HepG2 (cell line): ENCODE results near the gene USP5. TPM values are rescaled to one million over a fixed set of nuclear protein-coding genes. Genes with fewer than 3 reads are reported as not detected.
A peak's percentile ranks its signal among the peaks of the same experiment; 100 is the strongest.

Source experiments
- ATAC-seq: fragments of 200-7000 bp; cut with Tn5 transposase; 3 replicates; pipeline ENCODE4 v1.9.1; 2020; ENCODE audit warnings: mild to moderate bottlenecking, moderate library complexity
- BruUV-seq: library from RNA; stranded (reverse); fragments of 400-500 nt; replicated peaks from 2 replicates; lab custom pipeline; 2021; lab: Mats Ljungman, UMichigan
- CTCF ChIA-PET: fragments of 300-600 bp; formaldehyde crosslinking; extraction: SDS; loops from one replicate; lab custom pipeline; 2021; ENCODE audit warnings: low total read pairs, inconsistent platforms, low intra/inter-chr PET ratio; lab: Yijun Ruan, JAX
- POLR2A ChIA-PET: fragments of 350-600 bp; sonication (Branson Sonifier 250); formaldehyde crosslinking; loops from one replicate; lab custom pipeline; 2020; ENCODE audit warnings: antibody characterized with exemption, inconsistent platforms; lab: Yijun Ruan, JAX
- DNase-seq: peaks from one replicate; pipeline ENCODE4 v3.0.0-alpha.2; 2015; ENCODE audit warnings: low spot score
- FAIRE-seq: peaks from 3 replicates; lab custom pipeline; 2011; peaks lifted over from hg19 to GRCh38; lab: Jason Lieb, UNC
- H2AFZ ChIP-seq: one replicate; pipeline ENCODE4 v1.6.1; 2011; ENCODE audit warnings: low read length, inconsistent platforms
- H3K27ac ChIP-seq: fragments of 300-600 bp; 3 replicates; pipeline ENCODE4 v1.8.0; 2011; ENCODE audit warnings: mixed run types, mild to moderate bottlenecking, mixed read lengths, low read length, inconsistent platforms; ENCODE audit not compliant: insufficient read depth; ENCODE audit errors: extremely low read length
- H3K27me3 ChIP-seq, 2 experiments: fragments of 200-600 bp in 1 of 2; 2 replicates in 1 of 2; 3 replicates in 1 of 2; pipeline versions ENCODE4 v1.6.0 to v1.8.0; 2011; ENCODE audit warnings: low read length in 2 of 2, mild to moderate bottlenecking in 2 of 2, moderate library complexity in 2 of 2, inconsistent platforms in 1 of 2; ENCODE audit not compliant: insufficient read depth in 2 of 2, control insufficient read depth in 1 of 2
- H3K36me3 ChIP-seq, 2 experiments: fragments of 200-600 bp in 1 of 2; replicated peaks in 1 of 2; 2 replicates in 1 of 2; 3 replicates in 1 of 2; pipeline versions ENCODE4 v1.5.1 to v1.8.0; 2011; ENCODE audit warnings: low read length in 2 of 2, inconsistent platforms in 1 of 2; ENCODE audit not compliant: insufficient read depth in 2 of 2, control insufficient read depth in 1 of 2
- H3K4me1 ChIP-seq: 2 replicates; pipeline ENCODE4 v1.5.1; 2012; ENCODE audit warnings: low read length, inconsistent platforms; ENCODE audit not compliant: insufficient read depth
- H3K4me2 ChIP-seq: 2 replicates; pipeline ENCODE4 v1.6.0; 2011; ENCODE audit warnings: low read depth, low read length, inconsistent platforms
- H3K4me3 ChIP-seq, 3 experiments: fragments of 200-600 bp in 1 of 3; sonication (generic), shearing (Covaris generic) in 1 of 3; replicated peaks in 1 of 3; 2 replicates each; pipeline ENCODE4 v1.5.1; 2011 to 2016; ENCODE audit warnings: low read length in 3 of 3, inconsistent platforms in 2 of 3, low read depth in 2 of 3, mild to moderate bottlenecking in 2 of 3, control low read depth in 1 of 3, mixed read lengths in 1 of 3; ENCODE audit not compliant: insufficient read depth in 1 of 3
- H3K79me2 ChIP-seq: one replicate; pipeline ENCODE4 v1.6.1; 2011; ENCODE audit warnings: low read length, inconsistent platforms; ENCODE audit not compliant: insufficient read depth
- H3K9ac ChIP-seq: 2 replicates; pipeline ENCODE4 v1.6.0; 2011; ENCODE audit warnings: mild to moderate bottlenecking, low read depth, low read length, inconsistent platforms; ENCODE audit not compliant: insufficient read depth
- H3K9me3 ChIP-seq: 2 replicates; pipeline ENCODE4 v1.5.1; 2012; ENCODE audit warnings: mild to moderate bottlenecking, low read length
- H4K20me1 ChIP-seq: 2 replicates; pipeline ENCODE4 v1.6.0; 2011; ENCODE audit warnings: inconsistent platforms, mild to moderate bottlenecking, low read length, moderate library complexity; ENCODE audit not compliant: insufficient read depth
- REXO4 ChIP-seq: sonication (generic); formaldehyde crosslinking; IDR thresholded peaks from 2 replicates; pipeline ENCODE4 v1.8.0; 2022; ENCODE audit warnings: missing genetic modification reagents, mild to moderate bottlenecking, borderline replicate concordance
- SNRNP70 ChIP-seq: fragments of 200-400 bp; formaldehyde crosslinking; IDR thresholded peaks from 2 replicates; pipeline ENCODE4 v1.6.1; 2017; ENCODE audit warnings: mild to moderate bottlenecking, low read depth, low read length, moderate library complexity
- THYN1 ChIP-seq: sonication (generic); formaldehyde crosslinking; IDR thresholded peaks from 2 replicates; pipeline ENCODE4 v1.8.1; 2023; ENCODE audit warnings: low read depth, mild to moderate bottlenecking, moderate library complexity, missing genetic modification reagents, borderline replicate concordance
- TOE1 ChIP-seq: sonication (generic); formaldehyde crosslinking; IDR thresholded peaks from 2 replicates; pipeline ENCODE4 v1.4.0; 2020; ENCODE audit warnings: mild to moderate bottlenecking, missing genetic modification reagents
- ZNF225 ChIP-seq: sonication (generic); formaldehyde crosslinking; IDR thresholded peaks from 2 replicates; pipeline ENCODE4 v1.4.0; 2020; ENCODE audit warnings: mild to moderate bottlenecking, missing genetic modification reagents
- ZNF232 ChIP-seq: sonication (generic); formaldehyde crosslinking; IDR thresholded peaks from 2 replicates; pipeline ENCODE4 v1.4.0; 2020; ENCODE audit warnings: missing genetic modification reagents, borderline replicate concordance
- ZNF33B ChIP-seq: sonication (generic); formaldehyde crosslinking; IDR thresholded peaks from 2 replicates; pipeline ENCODE4 v1.5.1; 2020; ENCODE audit warnings: mild to moderate bottlenecking, missing genetic modification reagents
- ZNF460 ChIP-seq: sonication (generic); formaldehyde crosslinking; IDR thresholded peaks from 2 replicates; pipeline ENCODE4 v1.5.1; 2020; ENCODE audit warnings: missing genetic modification reagents, mild to moderate bottlenecking, borderline replicate concordance
- ZNF605 ChIP-seq: sonication (generic); formaldehyde crosslinking; IDR thresholded peaks from 2 replicates; pipeline ENCODE4 v1.8.0; 2022; ENCODE audit warnings: mild to moderate bottlenecking, missing genetic modification reagents
- WGBS: methylation state at CpG from one replicate; pipeline ENCODE4 v1.1.6; 2017; ENCODE audit warnings: low lambda C conversion rate; 5-methylcytosine and 5-hydroxymethylcytosine counted together
- in situ Hi-C: cut with HindIII; loops from 2 replicates; pipeline ENCODE4 v1.10.0; 2017; ENCODE audit warnings: low pct_unique_long_range_greater_than_20kb; ENCODE audit not compliant: extremely low pct_ligation_motif_present
- intact Hi-C: fragments of 100-400 bp; cut with micrococcal nuclease; formaldehyde crosslinking; loops from one replicate; pipeline ENCODE4 v1.10.0; 2022; ENCODE audit not compliant: unreplicated experiment
- polyA plus RNA-seq, 8 experiments: library from polyadenylated mRNA; depleted of rRNA in 3 of 8; stranded (reverse) in 7 of 8; unstranded in 1 of 8; fragments of >200 nt; fragmentation: Illumina TruSeq in 4 of 8; extraction: Trizol in 4 of 8; gene quantifications; 2 replicates each; pipeline versions ENCODE4 v1.2.1 to v1.2.3, GENCODE V29; 2011 to 2016; ENCODE audit warnings: low read depth in 4 of 8, missing spikeins in 1 of 8, mixed read lengths in 1 of 8; ENCODE audit not compliant: insufficient read depth in 1 of 8
- total RNA-seq, 5 experiments: library from RNA; depleted of rRNA; stranded (reverse); fragments of >200 nt; fragmentation: Illumina TruSeq; extraction: Trizol; gene quantifications; 2 replicates each; pipeline ENCODE4 v1.2.3, GENCODE V29; 2016; ENCODE audit warnings: low read depth in 1 of 5
- TF ChIP-seq, protein P1 (sequence below): fragments of 450-650 bp; IDR thresholded peaks from 2 replicates; pipeline ENCODE4 v1.6.1; 2017; ENCODE audit warnings: mild to moderate bottlenecking

The USP5 gene
- total and polyA plus RNA-seq, 2 of the 13 experiments (the other 11 are each of a cell fraction or from before 2014, with no cell fraction given), result 39.6 to 56.0 TPM

- TF ChIP-seq, protein P1, sequence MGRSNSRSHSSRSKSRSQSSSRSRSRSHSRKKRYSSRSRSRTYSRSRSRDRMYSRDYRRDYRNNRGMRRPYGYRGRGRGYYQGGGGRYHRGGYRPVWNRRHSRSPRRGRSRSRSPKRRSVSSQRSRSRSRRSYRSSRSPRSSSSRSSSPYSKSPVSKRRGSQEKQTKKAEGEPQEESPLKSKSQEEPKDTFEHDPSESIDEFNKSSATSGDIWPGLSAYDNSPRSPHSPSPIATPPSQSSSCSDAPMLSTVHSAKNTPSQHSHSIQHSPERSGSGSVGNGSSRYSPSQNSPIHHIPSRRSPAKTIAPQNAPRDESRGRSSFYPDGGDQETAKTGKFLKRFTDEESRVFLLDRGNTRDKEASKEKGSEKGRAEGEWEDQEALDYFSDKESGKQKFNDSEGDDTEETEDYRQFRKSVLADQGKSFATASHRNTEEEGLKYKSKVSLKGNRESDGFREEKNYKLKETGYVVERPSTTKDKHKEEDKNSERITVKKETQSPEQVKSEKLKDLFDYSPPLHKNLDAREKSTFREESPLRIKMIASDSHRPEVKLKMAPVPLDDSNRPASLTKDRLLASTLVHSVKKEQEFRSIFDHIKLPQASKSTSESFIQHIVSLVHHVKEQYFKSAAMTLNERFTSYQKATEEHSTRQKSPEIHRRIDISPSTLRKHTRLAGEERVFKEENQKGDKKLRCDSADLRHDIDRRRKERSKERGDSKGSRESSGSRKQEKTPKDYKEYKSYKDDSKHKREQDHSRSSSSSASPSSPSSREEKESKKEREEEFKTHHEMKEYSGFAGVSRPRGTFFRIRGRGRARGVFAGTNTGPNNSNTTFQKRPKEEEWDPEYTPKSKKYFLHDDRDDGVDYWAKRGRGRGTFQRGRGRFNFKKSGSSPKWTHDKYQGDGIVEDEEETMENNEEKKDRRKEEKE, result no peak
- no peak for TF ChIP-seq TOE1 (CRISPR knock-in tag)
- no peak for TF ChIP-seq ZNF460 (CRISPR knock-in tag)
- 0 out of 2 replicates have a peak, but pooled peaks have one; percentile 8 for TF ChIP-seq ZNF33B (CRISPR knock-in tag)
- TF ChIP-seq ZNF225 (CRISPR knock-in tag), result no peak
- no peak for TF ChIP-seq SNRNP70
- no peak for TF ChIP-seq ZNF232 (CRISPR knock-in tag)
- TF ChIP-seq, all 625 proteins: peak for 20
These were observed 853 bp downstream of the USP5 start (continued) for GRCh38 chr12:6852651-6853354.

- no peak for FAIRE-seq
- TF ChIP-seq THYN1 (peak; percentile 66; the same call in 1 of the 2 replicates), REXO4 (CRISPR knock-in tag) (no peak), ZNF605 (CRISPR knock-in tag) (no peak)
- TF ChIP-seq, all 625 proteins: peak for 1
- POLR2A ChIA-PET, result interaction anchor here (1.2 to 5.2 kb wide), 11 partner anchors 13 to 245 kb away, joined by 4 to 132 read pairs (median 15); partner anchors contain the start of genes C12orf57, COPS7A, MLF2 and P3H3
- intact Hi-C loops (loop anchor here (2.0 kb wide), 1 partner anchor 15 kb away; no protein-coding TSS in a partner anchor), in situ Hi-C loops (no loop called here)
- Histone ChIP-seq H3K36me3 (peaks cover 14 to 51% of the 10 kb centered on the region in 2 experiments), H3K27me3 (no peaks in the 10 kb centered on the region), H3K4me1 (peaks cover 33% of the 10 kb centered on the region), H3K4me2 (peak overlapping the region; percentile 88), H4K20me1 (no peaks in the 10 kb centered on the region; the same call in 1 of the 2 replicates), H3K9me3 (no peaks in the 10 kb centered on the region), H3K27ac (peak overlapping the region; percentile 61), H3K79me2 (peaks cover 37% of the 10 kb centered on the region), H2AFZ (no peak overlapping the region), H3K4me3 (peak overlapping the region in 2 of 3 experiments; percentile 85 to 95; a peak in 3 of 6 replicates), H3K9ac (peak overlapping the region; percentile 66; the same call in 1 of the 2 replicates)
- no peak for ATAC-seq
- CTCF ChIA-PET, result no interaction called here
- BruUV-seq, result no TSS peak
- DNase-seq, result no peak
- 21% methylated on average over 1 of the region's 1 CpG for WGBS
These were observed 1.7 kb downstream of the USP5 start for GRCh38 chr12:6853626-6854025.
